Gastroesophageal sphincter (tissue), 3 donors: ENCODE results near the gene HOXC12.

Experiments used
- EP300 ChIP-seq: sonication (generic); formaldehyde crosslinking; IDR thresholded peaks from one replicate; pipeline ENCODE4 v1.6.1; 2017; ENCODE audit warnings: antibody characterized with exemption, mild to moderate bottlenecking
- POLR2AphosphoS5 ChIP-seq: sonication (generic); formaldehyde crosslinking; IDR thresholded peaks from one replicate; pipeline ENCODE4 v1.6.1; 2017; ENCODE audit warnings: antibody characterized with exemption
- TF ChIP-seq, protein P1 (sequence below), 4 experiments: fragments of 200-600 bp in 2 of 4; fragments of 450-650 bp in 2 of 4; sonication (generic) in 1 of 4; IDR thresholded peaks; one replicate each; pipeline ENCODE4 v1.5.1; 2017 to 2019; ENCODE audit warnings: antibody characterized with exemption in 4 of 4, mild to moderate bottlenecking in 2 of 4, moderate library complexity in 2 of 4

DNA sequence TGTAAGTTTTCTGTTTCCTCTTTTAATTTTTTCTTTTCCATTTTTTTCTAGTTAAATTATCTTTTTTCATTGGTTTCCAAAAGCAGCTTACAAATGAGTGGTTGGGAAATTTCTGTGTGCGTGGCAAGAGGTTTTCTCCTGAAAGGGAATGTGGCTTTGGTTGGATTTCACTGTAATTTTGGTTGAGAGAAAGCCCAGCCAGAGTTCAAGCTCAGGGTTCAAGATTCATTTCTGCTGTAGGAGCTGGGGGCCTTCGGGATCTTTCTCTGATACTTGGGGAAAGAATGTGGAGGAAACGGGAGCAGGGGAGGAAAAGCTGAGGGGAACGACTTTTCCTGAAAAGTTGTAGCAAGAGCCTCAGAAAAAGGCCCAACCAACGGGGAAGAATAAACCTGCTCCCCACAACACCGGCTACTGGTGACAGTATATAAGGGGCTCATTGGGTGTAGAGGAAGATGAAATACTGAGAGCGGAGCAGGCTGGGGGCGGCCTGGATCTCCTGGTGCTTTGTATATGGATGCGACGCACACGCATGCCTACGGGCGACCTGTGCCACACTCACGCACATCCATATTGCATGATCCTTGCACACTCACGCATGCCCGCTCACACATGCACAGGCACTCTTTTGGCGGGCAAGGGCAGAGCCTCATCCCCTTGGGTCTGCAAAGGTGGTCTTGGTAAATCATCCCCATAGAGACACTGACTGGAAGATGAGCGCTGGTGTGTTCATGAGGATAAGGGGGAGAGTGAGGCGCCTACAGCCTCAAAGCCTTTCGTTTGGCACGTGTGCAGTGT is 32.2 kb downstream of the HOXC12 start:
- TF ChIP-seq EP300 (no peak), POLR2AphosphoS5 (no peak)
- TF ChIP-seq, protein P1, sequence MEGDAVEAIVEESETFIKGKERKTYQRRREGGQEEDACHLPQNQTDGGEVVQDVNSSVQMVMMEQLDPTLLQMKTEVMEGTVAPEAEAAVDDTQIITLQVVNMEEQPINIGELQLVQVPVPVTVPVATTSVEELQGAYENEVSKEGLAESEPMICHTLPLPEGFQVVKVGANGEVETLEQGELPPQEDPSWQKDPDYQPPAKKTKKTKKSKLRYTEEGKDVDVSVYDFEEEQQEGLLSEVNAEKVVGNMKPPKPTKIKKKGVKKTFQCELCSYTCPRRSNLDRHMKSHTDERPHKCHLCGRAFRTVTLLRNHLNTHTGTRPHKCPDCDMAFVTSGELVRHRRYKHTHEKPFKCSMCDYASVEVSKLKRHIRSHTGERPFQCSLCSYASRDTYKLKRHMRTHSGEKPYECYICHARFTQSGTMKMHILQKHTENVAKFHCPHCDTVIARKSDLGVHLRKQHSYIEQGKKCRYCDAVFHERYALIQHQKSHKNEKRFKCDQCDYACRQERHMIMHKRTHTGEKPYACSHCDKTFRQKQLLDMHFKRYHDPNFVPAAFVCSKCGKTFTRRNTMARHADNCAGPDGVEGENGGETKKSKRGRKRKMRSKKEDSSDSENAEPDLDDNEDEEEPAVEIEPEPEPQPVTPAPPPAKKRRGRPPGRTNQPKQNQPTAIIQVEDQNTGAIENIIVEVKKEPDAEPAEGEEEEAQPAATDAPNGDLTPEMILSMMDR (IDR thresholded peaks at IDR 0.05), result no peak
